Upper lobe of left lung (tissue), 6 donors: Measurements from ENCODE around the gene TPSD1. TPM values are rescaled to one million over a fixed set of nuclear protein-coding genes. Genes with fewer than 3 reads are reported as not detected.
A peak's percentile ranks its signal among the peaks of the same experiment; 100 is the strongest.
"Not testable (repeated sequence)": the region's sequence is repeated elsewhere in the genome, so short reads cannot be mapped to it uniquely, and the experiment has no call there.

Experiments
- ATAC-seq, 2 donors: fragments of 200-7000 bp; cut with Tn5 transposase; one replicate each; pipeline ENCODE4 v1.9.1; 2022; ENCODE audit warnings: mild to moderate bottlenecking in 2 of 2, moderate library complexity in 2 of 2; ENCODE audit not compliant: low FRiP score in 2 of 2
- DNase-seq, 2 donors: peaks; one replicate each; pipeline ENCODE4 v3.0.0-alpha.2; 2019 to 2020
- H3K27ac ChIP-seq, 4 donors: fragments of 200-600 bp; sonication (generic); one replicate each; pipeline ENCODE4 v1.5.1; 2016 to 2019
- H3K27me3 ChIP-seq, 4 donors: fragments of 200-600 bp; sonication (generic); one replicate each; pipeline ENCODE4 v1.5.1; 2017 to 2019
- H3K36me3 ChIP-seq, 4 donors: fragments of 200-600 bp; sonication (generic); one replicate each; pipeline ENCODE4 v1.5.1; 2016 to 2019
- H3K4me1 ChIP-seq, 4 donors: fragments of 200-600 bp; sonication (generic); one replicate each; pipeline ENCODE4 v1.5.1; 2018 to 2019
- H3K4me3 ChIP-seq, 4 donors: fragments of 200-600 bp; sonication (generic); one replicate each; pipeline ENCODE4 v1.5.1; 2017 to 2019; ENCODE audit warnings: mild to moderate bottlenecking in 2 of 4, moderate library complexity in 1 of 4
- H3K9me3 ChIP-seq, 4 donors: fragments of 200-600 bp; sonication (generic); one replicate each; pipeline ENCODE4 v1.5.1; 2018 to 2019
- CTCF ChIP-seq, 6 experiments: fragments of 450-650 bp in 4 of 6; fragments of 200-600 bp in 2 of 6; sonication (generic) in 2 of 6; IDR thresholded peaks; one replicate each; pipeline ENCODE4 v1.5.1; 2016 to 2019; ENCODE audit warnings: antibody characterized with exemption in 6 of 6
- EP300 ChIP-seq, 4 donors: sonication (generic); formaldehyde crosslinking; IDR thresholded peaks; one replicate each; pipeline ENCODE4 v1.5.1; 2017; ENCODE audit warnings: antibody characterized with exemption in 4 of 4, control low read depth in 2 of 4
- POLR2A ChIP-seq, 4 donors: fragments of 450-650 bp; IDR thresholded peaks; one replicate each; pipeline ENCODE4 v1.5.1; 2016 to 2017; ENCODE audit warnings: antibody characterized with exemption in 4 of 4, mild to moderate bottlenecking in 2 of 4
- POLR2AphosphoS5 ChIP-seq, 2 donors: sonication (generic); formaldehyde crosslinking; IDR thresholded peaks; one replicate each; pipeline ENCODE4 v1.5.1; 2017; ENCODE audit warnings: antibody characterized with exemption in 2 of 2
- WGBS, 2 donors: methylation state at CpG; one replicate each; pipeline ENCODE4 v1.1.5; 2017 to 2018; 5-methylcytosine and 5-hydroxymethylcytosine counted together
- total RNA-seq, 6 donors: library from RNA; depleted of rRNA in 4 of 6; stranded (reverse); fragments of >200 nt in 4 of 6; gene quantifications; one replicate each; pipeline versions ENCODE4 v1.1.0 to v1.2.1, GENCODE V29; 2016 to 2021
- donor health status: DM: no; HTN: no; CAD: no; lungs with moderate emphysema.
- donor health status: DM: no; HTN: yes; CAD: no; lungs with severe emphysema.

TPSD1 gene
- total RNA-seq, 6 donors from 2014 or later = 1.3 to 14.0 (median 6.4) TPM

- ATAC-seq (no peak), DNase-seq (peak in 1 of 2 donors; percentile 66)
- H3K4me3 ChIP-seq = no peak overlapping the region
- H3K27ac ChIP-seq = no peak overlapping the region
- H3K4me1 ChIP-seq = no peaks in the 10 kb centered on the region
- no peaks in the 10 kb centered on the region for H3K27me3 ChIP-seq
- no peaks in the 10 kb centered on the region for H3K36me3 ChIP-seq
- 80 to 85% methylated on average over 31 to 38 of the region's 38 CpGs for WGBS, 2 donors
- no peaks in the 10 kb centered on the region for H3K9me3 ChIP-seq
- TF ChIP-seq POLR2AphosphoS5 (IDR thresholded peaks at IDR 0.05) (no peak), EP300 (IDR thresholded peaks at IDR 0.05) (no peak), CTCF (IDR thresholded peaks at IDR 0.05) (no peak), POLR2A (IDR thresholded peaks at IDR 0.05) (no peak)
Measured at GRCh38 chr16:1223355-1224214, 32.3 kb upstream of the TPSD1 start.

GRCh38 chr16:1224558-1224957 is 31.3 kb upstream of the TPSD1 start:
- Histone ChIP-seq H3K4me3 (no peak overlapping the region), H3K27ac (no peak overlapping the region), H3K27me3 (no peaks in the 10 kb centered on the region), H3K36me3 (no peaks in the 10 kb centered on the region), H3K4me1 (no peaks in the 10 kb centered on the region), H3K9me3 (no peaks in the 10 kb centered on the region)
- no peak for ATAC-seq
- WGBS, 2 donors = 70% methylated on average over 8 of the region's 9 CpGs; no CpG with 5 or more reads in 1 of the 2 donors
- DNase-seq = peak in 1 of 2 donors; percentile 74
- TF ChIP-seq POLR2AphosphoS5 (IDR thresholded peaks at IDR 0.05) (no peak), CTCF (IDR thresholded peaks at IDR 0.05) (no peak), EP300 (IDR thresholded peaks at IDR 0.05) (no peak), POLR2A (IDR thresholded peaks at IDR 0.05) (no peak)

GRCh38 chr16:1225051-1225451 is 30.8 kb upstream of the TPSD1 start, which contains the start of gene TPSG1:
Gene TPSG1 (minus strand): TSS chr16:1225268. CDS start chr16:1225252, 16 bp downstream.
- no peaks in the 10 kb centered on the region for H3K36me3 ChIP-seq
- H3K4me3 ChIP-seq = no peak within 1 kb of the TSS
- DNase-seq = peak in 1 of 2 donors; percentile 66
- no peak within 1 kb of the TSS for H3K27ac ChIP-seq
- TF ChIP-seq EP300 (IDR thresholded peaks at IDR 0.05) = no peak
- TF ChIP-seq POLR2AphosphoS5 (IDR thresholded peaks at IDR 0.05) = no peak
- no peak for TF ChIP-seq CTCF (IDR thresholded peaks at IDR 0.05)
- TF ChIP-seq POLR2A (IDR thresholded peaks at IDR 0.05) = no peak
- ATAC-seq = no peak
- 53 to 67% methylated on average over 10 of the region's 10 CpGs for WGBS, 2 donors
- no peaks in the 10 kb centered on the region for H3K27me3 ChIP-seq
- no peaks in the 10 kb centered on the region for H3K9me3 ChIP-seq
- no peaks in the 10 kb centered on the region for H3K4me1 ChIP-seq

GRCh38 chr16:1225728-1226311 is 30.0 kb upstream of the TPSD1 start:
- not testable (repeated sequence) for ATAC-seq, H3K4me1 ChIP-seq, H3K36me3 ChIP-seq, H3K27me3 ChIP-seq, H3K4me3 ChIP-seq, H3K27ac ChIP-seq, H3K9me3 ChIP-seq
- peak in 1 of 2 donors; percentile 83 for DNase-seq
- WGBS, 2 donors = 37 to 52% methylated on average over 7 to 15 of the region's 24 CpGs

- not testable (repeated sequence) for H3K4me3 ChIP-seq, H3K27me3 ChIP-seq, H3K4me1 ChIP-seq, ATAC-seq, H3K9me3 ChIP-seq, H3K36me3 ChIP-seq, H3K27ac ChIP-seq
- WGBS, 2 donors = 32 to 36% methylated on average over 4 to 9 of the region's 14 CpGs
- peak in 1 of 2 donors; percentile 61 for DNase-seq
Measured at GRCh38 chr16:1226692-1227091, 29.2 kb upstream of the TPSD1 start.

- not testable (repeated sequence) for H3K4me1 ChIP-seq, H3K27me3 ChIP-seq, H3K4me3 ChIP-seq, H3K9me3 ChIP-seq, H3K27ac ChIP-seq, H3K36me3 ChIP-seq
- peak in 1 of 2 donors; percentile 12 for ATAC-seq
- DNase-seq = peak in 1 of 2 donors; percentile 58
- WGBS, 2 donors = 60 to 63% methylated on average over 5 of the region's 7 CpGs
Measured at GRCh38 chr16:1228227-1228626, 27.6 kb upstream of the TPSD1 start.

GRCh38 chr16:1229476-1229875 is 26.4 kb upstream of the TPSD1 start:
- not testable (repeated sequence) for H3K27ac ChIP-seq, H3K4me1 ChIP-seq, H3K27me3 ChIP-seq, H3K9me3 ChIP-seq, H3K36me3 ChIP-seq, H3K4me3 ChIP-seq, ATAC-seq
- no CpG with 5 or more reads among the region's 13 CpGs for whole genome bisulfite sequencing, 2 donors
- peak in 1 of 2 donors; percentile 27 for DNase-seq

GRCh38 chr16:1230084-1230470 is 25.8 kb upstream of the TPSD1 start, which contains the start of gene TPSB2:
Gene TPSB2 (minus strand): TSS chr16:1230184. CDS start chr16:1229951, 233 bp downstream.
- not testable (repeated sequence) for ATAC-seq, H3K27ac ChIP-seq, H3K9me3 ChIP-seq, H3K4me1 ChIP-seq, DNase-seq, H3K27me3 ChIP-seq, H3K4me3 ChIP-seq, H3K36me3 ChIP-seq
- no CpG with 5 or more reads among the region's 11 CpGs for WGBS, 2 donors
